HepG2 (cell line): ENCODE results near the gene DPM2. TPM values are rescaled to one million over a fixed set of nuclear protein-coding genes. Genes with fewer than 3 reads are reported as not detected.

Source experiments
- CHD2 ChIP-seq: IDR thresholded peaks from 2 replicates; pipeline ENCODE4 v1.6.1; 2011; ENCODE audit warnings: low read depth, low read length, improper control_type of control experiment
- FOXC1 ChIP-seq: sonication (generic); formaldehyde crosslinking; IDR thresholded peaks from 2 replicates; pipeline ENCODE4 v1.8.0; 2022; ENCODE audit warnings: mild to moderate bottlenecking, missing genetic modification reagents, borderline replicate concordance
- KLF15 ChIP-seq: sonication (generic); formaldehyde crosslinking; IDR thresholded peaks from 2 replicates; pipeline ENCODE4 v1.8.1; 2023; ENCODE audit warnings: borderline replicate concordance, mild to moderate bottlenecking, inconsistent platforms, missing genetic modification reagents, mixed read lengths
- PHF20 ChIP-seq: sonication (generic); formaldehyde crosslinking; IDR thresholded peaks from 2 replicates; pipeline ENCODE4 v1.5.0; 2020; ENCODE audit warnings: mild to moderate bottlenecking, missing genetic modification reagents
- RERE ChIP-seq: IDR thresholded peaks from 2 replicates; pipeline ENCODE4 v1.6.1; 2016; ENCODE audit warnings: low read depth, missing genetic modification reagents, missing compliant biosample characterization
- SP4 ChIP-seq: sonication (generic); formaldehyde crosslinking; IDR thresholded peaks from 2 replicates; pipeline ENCODE4 v1.8.1; 2023; ENCODE audit warnings: mild to moderate bottlenecking, missing genetic modification reagents
- SSRP1 ChIP-seq: IDR thresholded peaks from 2 replicates; pipeline ENCODE4 v1.6.1; 2016; ENCODE audit warnings: control low read depth
- U2AF1 ChIP-seq: fragments of 200-400 bp; formaldehyde crosslinking; optimal IDR thresholded peaks from 2 replicates; pipeline ENCODE3; 2017; ENCODE audit warnings: mild to moderate bottlenecking, low read depth, low read length
- ZBTB26 ChIP-seq: IDR thresholded peaks from 2 replicates; pipeline ENCODE4 v1.6.1; 2016; ENCODE audit warnings: missing compliant biosample characterization, missing genetic modification reagents, borderline replicate concordance
- ZNF207 ChIP-seq: fragments of 450-650 bp; IDR thresholded peaks from 2 replicates; pipeline ENCODE4 v1.6.1; 2016; ENCODE audit warnings: antibody characterized with exemption, borderline replicate concordance
- ZNF326 ChIP-seq: sonication (generic); formaldehyde crosslinking; IDR thresholded peaks from 2 replicates; pipeline ENCODE4 v1.4.0; 2020; ENCODE audit warnings: missing genetic modification reagents, borderline replicate concordance
- ZNF660 ChIP-seq: sonication (generic); formaldehyde crosslinking; IDR thresholded peaks from 2 replicates; pipeline ENCODE4 v1.5.1; 2020; ENCODE audit warnings: mild to moderate bottlenecking, low read depth, missing genetic modification reagents, borderline replicate concordance
- polyA plus RNA-seq, 8 experiments: library from polyadenylated mRNA; depleted of rRNA in 3 of 8; stranded (reverse) in 7 of 8; unstranded in 1 of 8; fragments of >200 nt; fragmentation: Illumina TruSeq in 4 of 8; extraction: Trizol in 4 of 8; gene quantifications; 2 replicates each; pipeline versions ENCODE4 v1.2.1 to v1.2.3, GENCODE V29; 2011 to 2016; ENCODE audit warnings: low read depth in 4 of 8, missing spikeins in 1 of 8, mixed read lengths in 1 of 8; ENCODE audit not compliant: insufficient read depth in 1 of 8
- total RNA-seq, 5 experiments: library from RNA; depleted of rRNA; stranded (reverse); fragments of >200 nt; fragmentation: Illumina TruSeq; extraction: Trizol; gene quantifications; 2 replicates each; pipeline ENCODE4 v1.2.3, GENCODE V29; 2016; ENCODE audit warnings: low read depth in 1 of 5
- TF ChIP-seq, protein P1 (sequence below): sonication (generic); formaldehyde crosslinking; IDR thresholded peaks from 2 replicates; pipeline ENCODE4 v1.5.0; 2020; ENCODE audit warnings: mild to moderate bottlenecking, missing genetic modification reagents, borderline replicate concordance
- TF ChIP-seq, protein P2 (sequence below): sonication (generic); formaldehyde crosslinking; IDR thresholded peaks from 2 replicates; pipeline ENCODE4 v1.8.1; 2023; ENCODE audit warnings: missing genetic modification reagents, mild to moderate bottlenecking, borderline replicate concordance

The DPM2 gene
- total and polyA plus RNA-seq, 2 of the 13 experiments (the other 11 are each of a cell fraction or from before 2014, with no cell fraction given) = 24.8 to 35.3 TPM

DNA sequence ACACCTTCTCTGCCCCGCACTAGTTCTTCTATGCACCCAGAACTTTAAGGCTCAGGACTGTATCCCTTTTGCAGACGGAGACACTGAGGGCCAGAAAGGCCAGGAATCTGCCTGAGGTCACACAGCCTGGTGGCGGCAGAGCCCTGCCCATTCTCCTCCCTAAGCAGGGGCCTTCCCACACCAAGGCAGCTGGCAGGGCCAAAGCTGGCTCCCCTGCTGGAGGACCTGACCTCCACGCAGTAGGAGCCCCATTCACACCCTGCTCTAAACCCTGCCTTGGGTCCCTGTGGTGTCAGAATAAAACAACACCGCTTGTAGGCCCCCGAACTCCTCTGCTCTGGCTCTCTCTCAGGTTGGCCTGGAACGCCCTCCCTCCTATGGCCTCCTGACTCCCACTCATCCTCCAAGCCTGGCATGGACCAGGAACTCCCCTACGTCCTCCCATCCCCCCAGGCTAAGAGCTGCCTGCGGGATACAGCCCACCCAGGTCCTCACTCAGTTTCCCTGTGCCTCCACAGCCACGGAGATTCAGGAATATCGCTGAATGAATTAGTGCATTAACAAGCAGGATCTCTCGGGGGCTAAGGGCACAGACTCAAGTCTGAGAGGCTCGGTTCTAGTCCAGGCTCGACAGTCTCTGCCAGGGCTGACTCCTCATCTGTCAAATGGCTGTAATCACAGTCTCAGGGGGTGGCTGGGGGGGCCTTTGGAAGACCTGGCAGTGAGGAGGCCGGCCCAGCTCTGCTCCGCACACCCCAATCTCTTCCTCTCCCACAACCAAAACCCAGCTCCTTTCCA lies 41.1 kb downstream of the DPM2 start (continued):
- no peak for TF ChIP-seq ZNF326 (CRISPR knock-in tag)
- no peak for TF ChIP-seq SP4 (CRISPR knock-in tag)
- no peak for TF ChIP-seq ZNF207
- TF ChIP-seq KLF15 (CRISPR knock-in tag) = no peak
- TF ChIP-seq RERE (CRISPR knock-in tag) = no peak
- TF ChIP-seq, protein P1, sequence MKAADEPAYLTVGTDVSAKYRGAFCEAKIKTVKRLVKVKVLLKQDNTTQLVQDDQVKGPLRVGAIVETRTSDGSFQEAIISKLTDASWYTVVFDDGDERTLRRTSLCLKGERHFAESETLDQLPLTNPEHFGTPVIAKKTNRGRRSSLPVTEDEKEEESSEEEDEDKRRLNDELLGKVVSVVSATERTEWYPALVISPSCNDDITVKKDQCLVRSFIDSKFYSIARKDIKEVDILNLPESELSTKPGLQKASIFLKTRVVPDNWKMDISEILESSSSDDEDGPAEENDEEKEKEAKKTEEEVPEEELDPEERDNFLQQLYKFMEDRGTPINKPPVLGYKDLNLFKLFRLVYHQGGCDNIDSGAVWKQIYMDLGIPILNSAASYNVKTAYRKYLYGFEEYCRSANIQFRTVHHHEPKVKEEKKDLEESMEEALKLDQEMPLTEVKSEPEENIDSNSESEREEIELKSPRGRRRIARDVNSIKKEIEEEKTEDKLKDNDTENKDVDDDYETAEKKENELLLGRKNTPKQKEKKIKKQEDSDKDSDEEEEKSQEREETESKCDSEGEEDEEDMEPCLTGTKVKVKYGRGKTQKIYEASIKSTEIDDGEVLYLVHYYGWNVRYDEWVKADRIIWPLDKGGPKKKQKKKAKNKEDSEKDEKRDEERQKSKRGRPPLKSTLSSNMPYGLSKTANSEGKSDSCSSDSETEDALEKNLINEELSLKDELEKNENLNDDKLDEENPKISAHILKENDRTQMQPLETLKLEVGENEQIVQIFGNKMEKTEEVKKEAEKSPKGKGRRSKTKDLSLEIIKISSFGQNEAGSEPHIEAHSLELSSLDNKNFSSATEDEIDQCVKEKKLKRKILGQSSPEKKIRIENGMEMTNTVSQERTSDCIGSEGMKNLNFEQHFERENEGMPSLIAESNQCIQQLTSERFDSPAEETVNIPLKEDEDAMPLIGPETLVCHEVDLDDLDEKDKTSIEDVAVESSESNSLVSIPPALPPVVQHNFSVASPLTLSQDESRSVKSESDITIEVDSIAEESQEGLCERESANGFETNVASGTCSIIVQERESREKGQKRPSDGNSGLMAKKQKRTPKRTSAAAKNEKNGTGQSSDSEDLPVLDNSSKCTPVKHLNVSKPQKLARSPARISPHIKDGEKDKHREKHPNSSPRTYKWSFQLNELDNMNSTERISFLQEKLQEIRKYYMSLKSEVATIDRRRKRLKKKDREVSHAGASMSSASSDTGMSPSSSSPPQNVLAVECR (CRISPR knock-in tag) = no peak
- TF ChIP-seq U2AF1 = no peak
- TF ChIP-seq, protein P2, sequence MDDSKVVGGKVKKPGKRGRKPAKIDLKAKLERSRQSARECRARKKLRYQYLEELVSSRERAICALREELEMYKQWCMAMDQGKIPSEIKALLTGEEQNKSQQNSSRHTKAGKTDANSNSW = no peak
- TF ChIP-seq CHD2 = no peak
- TF ChIP-seq FOXC1 = no peak
- no peak for TF ChIP-seq PHF20
- TF ChIP-seq ZNF660 = no peak
- TF ChIP-seq SSRP1 = no peak
- TF ChIP-seq ZBTB26 (CRISPR knock-in tag) = no peak
